ENCODE results near the gene CD244.
"Not testable (repeated sequence)": the region's sequence is repeated elsewhere in the genome, so short reads cannot be mapped to it uniquely, and the experiment has no call there.

Gene CD244

GRCh38 chr1:160879056-160879455 is 16.4 kb upstream of the CD244 start:
- H3K36me3 ChIP-seq (replicated peaks; ENCODE audit: low read depth, low read length), result no peaks in the 10 kb centered on the region
- H3K9me3 ChIP-seq (ENCODE audit: insufficient read depth, low read length), result no peaks in the 10 kb centered on the region
- H3K4me3 ChIP-seq (ENCODE audit: low read length), result no peak overlapping the region
- no peak overlapping the region for H2AFZ ChIP-seq (ENCODE audit: low read depth, low read length)
- no peak overlapping the region for H3K27ac ChIP-seq (ENCODE audit: low read length)
- TF ChIP-seq CTCF (IDR thresholded peaks at IDR 0.05; ENCODE audit: low read depth, low read length) (no peak), EZH2phosphoT487 (IDR thresholded peaks at IDR 0.05; ENCODE audit: low read depth) (no peak)
- H3K9ac ChIP-seq (ENCODE audit: low read length), result no peak overlapping the region
- H4K20me1 ChIP-seq (ENCODE audit: insufficient read depth, low read length), result no peaks in the 10 kb centered on the region
- no peak overlapping the region for H3K4me2 ChIP-seq (ENCODE audit: low read length)
- no peaks in the 10 kb centered on the region for H3K4me1 ChIP-seq (ENCODE audit: low read length)
- no peaks in the 10 kb centered on the region for H3K79me2 ChIP-seq (ENCODE audit: low read length)
- peaks cover 11% of the 10 kb centered on the region for H3K27me3 ChIP-seq (ENCODE audit: low read depth, low read length)

- peak; percentile 25 for TF ChIP-seq CTCF (IDR thresholded peaks at IDR 0.05; ENCODE audit: low read depth, low read length)
- no peak for TF ChIP-seq EZH2phosphoT487 (IDR thresholded peaks at IDR 0.05; ENCODE audit: low read depth)
- Histone ChIP-seq H3K4me1 (ENCODE audit: low read length) (no peaks in the 10 kb centered on the region), H3K36me3 (replicated peaks; ENCODE audit: low read depth, low read length) (no peaks in the 10 kb centered on the region), H3K4me3 (ENCODE audit: low read length) (no peak overlapping the region), H4K20me1 (ENCODE audit: insufficient read depth, low read length) (no peaks in the 10 kb centered on the region), H3K9ac (ENCODE audit: low read length) (no peak overlapping the region), H3K27me3 (ENCODE audit: low read depth, low read length) (peaks cover 17% of the 10 kb centered on the region), H3K9me3 (ENCODE audit: insufficient read depth, low read length) (no peaks in the 10 kb centered on the region), H3K27ac (ENCODE audit: low read length) (no peak overlapping the region), H3K4me2 (ENCODE audit: low read length) (no peak overlapping the region), H2AFZ (ENCODE audit: low read depth, low read length) (no peak overlapping the region), H3K79me2 (ENCODE audit: low read length) (no peaks in the 10 kb centered on the region)
Observed at GRCh38 chr1:160877221-160877620, 14.5 kb upstream of the CD244 start.

GRCh38 chr1:160876311-160876710 is 13.6 kb upstream of the CD244 start:
- no peak overlapping the region for H3K27ac ChIP-seq (ENCODE audit: low read length)
- peaks cover 17% of the 10 kb centered on the region for H3K27me3 ChIP-seq (ENCODE audit: low read depth, low read length)
- H2AFZ ChIP-seq (ENCODE audit: low read depth, low read length), result no peak overlapping the region
- TF ChIP-seq EZH2phosphoT487 (IDR thresholded peaks at IDR 0.05; ENCODE audit: low read depth), result no peak
- no peak for TF ChIP-seq CTCF (IDR thresholded peaks at IDR 0.05; ENCODE audit: low read depth, low read length)
- H3K4me1 ChIP-seq (ENCODE audit: low read length), result no peaks in the 10 kb centered on the region
- no peak overlapping the region for H3K4me2 ChIP-seq (ENCODE audit: low read length)
- H3K9ac ChIP-seq (ENCODE audit: low read length), result no peak overlapping the region
- H4K20me1 ChIP-seq (ENCODE audit: insufficient read depth, low read length), result no peaks in the 10 kb centered on the region
- H3K79me2 ChIP-seq (ENCODE audit: low read length), result no peaks in the 10 kb centered on the region
- H3K36me3 ChIP-seq (replicated peaks; ENCODE audit: low read depth, low read length), result no peaks in the 10 kb centered on the region
- no peak overlapping the region for H3K4me3 ChIP-seq (ENCODE audit: low read length)
- H3K9me3 ChIP-seq (ENCODE audit: insufficient read depth, low read length), result no peaks in the 10 kb centered on the region

GRCh38 chr1:160875591-160875990 is 12.9 kb upstream of the CD244 start:
- H3K27me3 ChIP-seq (ENCODE audit: low read depth, low read length), result peaks cover 17% of the 10 kb centered on the region
- not testable (repeated sequence) for H3K27ac ChIP-seq (ENCODE audit: low read length); H4K20me1 ChIP-seq (ENCODE audit: insufficient read depth, low read length); H3K4me3 ChIP-seq (ENCODE audit: low read length); H2AFZ ChIP-seq (ENCODE audit: low read depth, low read length); H3K79me2 ChIP-seq (ENCODE audit: low read length); H3K4me2 ChIP-seq (ENCODE audit: low read length); H3K9me3 ChIP-seq (ENCODE audit: insufficient read depth, low read length); H3K36me3 ChIP-seq (replicated peaks; ENCODE audit: low read depth, low read length); H3K4me1 ChIP-seq (ENCODE audit: low read length); H3K9ac ChIP-seq (ENCODE audit: low read length)

GRCh38 chr1:160874935-160875334 is 12.2 kb upstream of the CD244 start:
- Histone ChIP-seq H3K79me2 (ENCODE audit: low read length) (no peaks in the 10 kb centered on the region), H3K4me3 (ENCODE audit: low read length) (no peak overlapping the region), H2AFZ (ENCODE audit: low read depth, low read length) (no peak overlapping the region), H4K20me1 (ENCODE audit: insufficient read depth, low read length) (no peaks in the 10 kb centered on the region), H3K4me2 (ENCODE audit: low read length) (no peak overlapping the region), H3K36me3 (replicated peaks; ENCODE audit: low read depth, low read length) (no peaks in the 10 kb centered on the region), H3K9me3 (ENCODE audit: insufficient read depth, low read length) (no peaks in the 10 kb centered on the region), H3K9ac (ENCODE audit: low read length) (no peak overlapping the region), H3K27me3 (ENCODE audit: low read depth, low read length) (peaks cover 17% of the 10 kb centered on the region), H3K4me1 (ENCODE audit: low read length) (no peaks in the 10 kb centered on the region), H3K27ac (ENCODE audit: low read length) (no peak overlapping the region)
- TF ChIP-seq CTCF (IDR thresholded peaks at IDR 0.05; ENCODE audit: low read depth, low read length), result no peak
- no peak for TF ChIP-seq EZH2phosphoT487 (IDR thresholded peaks at IDR 0.05; ENCODE audit: low read depth)

All from OCI-LY3 (cell line).